Endothelial cell (in vitro differentiated cells): ENCODE measurements around the gene ITM2C. TPM values are rescaled to one million over a fixed set of nuclear protein-coding genes. Genes with fewer than 3 reads are reported as not detected.

Source experiments
- DNase-seq: peaks from one replicate; pipeline ENCODE4 v3.0.0; 2021; ENCODE audit warnings: low spot score
- H3K27ac Mint-ChIP-seq: one replicate; pipeline ENCODE4 v1.8.0; 2021; ENCODE audit warnings: mixed read lengths, inconsistent platforms; ENCODE audit not compliant: unreplicated experiment
- H3K27me3 Mint-ChIP-seq: one replicate; pipeline ENCODE4 v1.8.0; 2021; ENCODE audit warnings: mild to moderate bottlenecking, moderate library complexity, mixed read lengths, inconsistent platforms; ENCODE audit not compliant: unreplicated experiment
- H3K36me3 Mint-ChIP-seq: one replicate; pipeline ENCODE4 v1.8.0; 2021; ENCODE audit warnings: mild to moderate bottlenecking, low read depth, mixed read lengths, inconsistent platforms; ENCODE audit not compliant: unreplicated experiment
- H3K4me1 Mint-ChIP-seq: one replicate; pipeline ENCODE4 v1.8.0; 2021; ENCODE audit warnings: mild to moderate bottlenecking, mixed read lengths, inconsistent platforms; ENCODE audit not compliant: unreplicated experiment
- H3K4me3 Mint-ChIP-seq: one replicate; pipeline ENCODE4 v1.8.0; 2021; ENCODE audit warnings: mild to moderate bottlenecking, mixed read lengths, inconsistent platforms; ENCODE audit not compliant: unreplicated experiment
- H3K9me3 Mint-ChIP-seq: one replicate; pipeline ENCODE4 v1.8.0; 2021; ENCODE audit warnings: mixed read lengths, inconsistent platforms; ENCODE audit not compliant: unreplicated experiment
- total RNA-seq: library from RNA; stranded (reverse); fragmentation: NEBNext Ultra II Directional; extraction: Animal tissue kit (Norgen Biotek cat#: 25700); gene quantifications from one replicate; pipeline ENCODE4 v1.2.1, GENCODE V29; 2021; ENCODE audit not compliant: unreplicated experiment
- TF ChIP-seq, protein P1 (sequence below): fragments of 200-600 bp; sonication (generic); IDR thresholded peaks from one replicate; pipeline ENCODE4 v1.5.0; 2021; ENCODE audit warnings: antibody characterized with exemption; ENCODE audit not compliant: unreplicated experiment

ITM2C gene
- total RNA-seq, 1 donor from 2014 or later: 279 TPM

DNA sequence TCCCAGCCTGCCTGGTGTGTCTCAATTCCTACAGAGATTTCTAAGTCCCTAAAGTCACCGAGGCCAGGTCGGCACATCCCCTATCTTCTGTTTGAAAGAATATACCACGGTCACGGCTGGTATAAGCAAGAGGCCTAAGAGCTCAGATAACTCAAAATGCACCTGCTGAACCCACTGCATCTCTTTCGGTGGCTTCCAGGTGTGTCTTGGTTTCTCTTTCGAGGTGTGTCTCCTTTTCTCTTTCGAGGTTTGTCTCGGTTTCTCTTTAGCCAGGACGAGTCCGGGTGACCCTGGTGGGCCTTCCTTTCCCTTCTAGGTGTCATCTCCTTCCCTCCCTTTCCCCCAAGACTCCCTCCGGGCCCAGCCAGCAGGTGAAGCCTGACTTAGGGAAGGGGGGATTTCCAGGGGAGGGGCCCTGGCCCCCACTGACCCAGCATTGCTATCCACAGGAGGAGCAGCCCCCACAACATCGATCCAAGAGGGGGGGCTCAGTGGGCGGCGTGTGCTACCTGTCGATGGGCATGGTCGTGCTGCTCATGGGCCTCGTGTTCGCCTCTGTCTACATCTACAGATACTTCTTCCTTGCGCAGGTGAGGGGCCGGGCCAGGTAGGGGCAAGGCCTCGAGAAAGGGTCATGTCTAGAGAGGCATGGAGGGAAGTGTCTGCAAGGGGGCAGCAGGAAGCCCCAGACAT is 8.4 kb downstream of the ITM2C start:
- H3K9me3 Mint-ChIP-seq: no peaks in the 10 kb centered on the region
- no peak for DNase-seq
- peaks cover 39% of the 10 kb centered on the region for H3K4me1 Mint-ChIP-seq

DNA sequence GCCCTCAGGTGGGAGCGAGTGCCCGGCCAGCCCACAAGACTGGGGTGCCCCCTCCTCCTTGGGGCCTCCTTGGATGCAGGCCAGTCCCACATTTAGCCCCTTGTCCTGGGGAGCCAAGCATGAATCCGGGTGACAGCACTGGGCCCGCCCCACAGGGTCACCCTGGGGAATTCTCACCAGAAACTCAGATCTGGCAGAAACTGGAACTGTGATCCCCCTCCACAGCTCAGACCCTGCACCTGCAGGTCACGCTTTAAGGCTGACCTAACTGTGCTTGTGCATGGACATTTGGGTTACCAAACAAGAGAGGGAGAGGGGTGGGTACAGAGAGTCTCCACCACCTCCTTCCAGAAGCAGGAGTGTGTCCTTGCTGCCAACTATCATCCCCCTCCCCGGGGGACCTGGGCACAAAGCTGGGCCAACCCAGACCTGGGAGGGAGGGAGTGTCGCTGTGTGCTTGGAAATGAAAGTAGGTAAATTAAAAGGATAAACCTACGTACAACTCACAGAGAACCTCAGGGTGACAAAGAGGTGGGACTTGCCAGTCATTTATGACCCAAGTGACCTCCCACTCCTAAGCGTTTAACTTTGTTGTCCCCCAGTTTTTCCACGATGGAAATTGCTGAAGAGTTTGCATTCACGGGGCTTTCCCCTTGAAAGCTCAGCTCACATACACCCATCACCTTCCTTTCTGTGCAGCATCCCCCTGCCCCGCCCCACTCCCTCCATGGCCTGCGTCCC is 9.1 kb downstream of the ITM2C start:
- DNase-seq: no peak
- Mint-ChIP-seq H3K36me3 (peaks cover 19% of the 10 kb centered on the region), H3K9me3 (no peaks in the 10 kb centered on the region), H3K27ac (no peak overlapping the region), H3K4me3 (no peak overlapping the region), H3K27me3 (peaks cover 9% of the 10 kb centered on the region), H3K4me1 (peaks cover 33% of the 10 kb centered on the region)
- TF ChIP-seq, protein P1, sequence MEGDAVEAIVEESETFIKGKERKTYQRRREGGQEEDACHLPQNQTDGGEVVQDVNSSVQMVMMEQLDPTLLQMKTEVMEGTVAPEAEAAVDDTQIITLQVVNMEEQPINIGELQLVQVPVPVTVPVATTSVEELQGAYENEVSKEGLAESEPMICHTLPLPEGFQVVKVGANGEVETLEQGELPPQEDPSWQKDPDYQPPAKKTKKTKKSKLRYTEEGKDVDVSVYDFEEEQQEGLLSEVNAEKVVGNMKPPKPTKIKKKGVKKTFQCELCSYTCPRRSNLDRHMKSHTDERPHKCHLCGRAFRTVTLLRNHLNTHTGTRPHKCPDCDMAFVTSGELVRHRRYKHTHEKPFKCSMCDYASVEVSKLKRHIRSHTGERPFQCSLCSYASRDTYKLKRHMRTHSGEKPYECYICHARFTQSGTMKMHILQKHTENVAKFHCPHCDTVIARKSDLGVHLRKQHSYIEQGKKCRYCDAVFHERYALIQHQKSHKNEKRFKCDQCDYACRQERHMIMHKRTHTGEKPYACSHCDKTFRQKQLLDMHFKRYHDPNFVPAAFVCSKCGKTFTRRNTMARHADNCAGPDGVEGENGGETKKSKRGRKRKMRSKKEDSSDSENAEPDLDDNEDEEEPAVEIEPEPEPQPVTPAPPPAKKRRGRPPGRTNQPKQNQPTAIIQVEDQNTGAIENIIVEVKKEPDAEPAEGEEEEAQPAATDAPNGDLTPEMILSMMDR: no peak

More for the DNA sequence above, 8.4 kb downstream of the ITM2C start:
- Mint-ChIP-seq H3K27ac (no peak overlapping the region), H3K4me3 (no peak overlapping the region), H3K36me3 (peaks cover 17% of the 10 kb centered on the region), H3K27me3 (peaks cover 11% of the 10 kb centered on the region)
- TF ChIP-seq, protein P1: no peak

DNA sequence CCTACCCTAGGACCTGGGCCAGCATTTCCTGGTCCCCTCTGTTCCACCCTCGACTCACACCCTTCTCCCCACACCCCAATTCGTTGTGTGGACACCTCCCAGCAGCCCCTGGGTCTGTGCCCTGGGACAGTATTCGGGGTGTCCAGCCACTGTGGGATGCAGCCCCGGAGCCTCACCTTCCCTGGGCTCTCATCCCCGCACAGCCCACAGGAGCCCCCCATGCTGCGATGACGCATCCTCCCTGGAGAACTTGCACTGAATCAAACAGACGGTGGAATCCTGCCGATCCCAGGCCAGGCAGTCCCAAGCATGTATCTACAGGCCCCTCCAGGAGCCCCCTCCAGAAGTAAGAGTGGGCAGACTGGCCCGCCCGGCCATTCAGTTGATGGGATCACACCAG is 9.7 kb downstream of the ITM2C start:
- peaks cover 23% of the 10 kb centered on the region for H3K36me3 Mint-ChIP-seq
- TF ChIP-seq, protein P1: no peak
- peaks cover 27% of the 10 kb centered on the region for H3K4me1 Mint-ChIP-seq
- no peak overlapping the region for H3K4me3 Mint-ChIP-seq
- no peak for DNase-seq
- H3K27ac Mint-ChIP-seq: no peak overlapping the region
- peaks cover 9% of the 10 kb centered on the region for H3K27me3 Mint-ChIP-seq
- H3K9me3 Mint-ChIP-seq: no peaks in the 10 kb centered on the region

DNA sequence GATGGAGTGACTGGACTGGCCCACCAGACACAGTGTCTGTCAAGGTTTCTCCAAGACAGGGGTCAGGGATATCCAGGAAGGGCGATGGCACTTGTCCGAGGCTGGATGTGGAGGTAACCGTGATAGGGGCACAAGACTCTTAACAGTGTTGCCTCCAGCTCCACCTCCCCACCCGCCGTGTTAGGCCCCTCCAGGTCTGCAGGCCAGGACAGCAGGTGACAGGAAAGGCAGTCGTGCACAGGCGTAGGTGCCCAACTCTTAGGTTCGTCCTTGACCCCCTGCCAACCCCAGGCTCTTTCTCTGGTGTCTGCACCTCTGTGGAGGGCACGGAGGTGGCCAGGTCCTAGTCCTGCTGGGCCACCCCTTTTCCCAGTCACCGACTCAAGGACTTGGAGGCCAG is 10.1 kb downstream of the ITM2C start:
- H3K36me3 Mint-ChIP-seq: peaks cover 23% of the 10 kb centered on the region

More for the DNA sequence above, 10.1 kb downstream of the ITM2C start:
- no peaks in the 10 kb centered on the region for H3K9me3 Mint-ChIP-seq
- no peak for DNase-seq
- peaks cover 22% of the 10 kb centered on the region for H3K4me1 Mint-ChIP-seq
- peaks cover 9% of the 10 kb centered on the region for H3K27me3 Mint-ChIP-seq
- no peak overlapping the region for H3K4me3 Mint-ChIP-seq
- H3K27ac Mint-ChIP-seq: no peak overlapping the region
- TF ChIP-seq, protein P1: no peak
